Upper lobe of left lung (tissue), 4 donors: Measurements from ENCODE around the gene ZEB1.

Experiments used
- EP300 ChIP-seq, 4 donors: sonication (generic); formaldehyde crosslinking; IDR thresholded peaks; one replicate each; pipeline ENCODE4 v1.5.1; 2017; ENCODE audit warnings: antibody characterized with exemption in 4 of 4, control low read depth in 2 of 4
- POLR2A ChIP-seq, 4 donors: fragments of 450-650 bp; IDR thresholded peaks; one replicate each; pipeline ENCODE4 v1.5.1; 2016 to 2017; ENCODE audit warnings: antibody characterized with exemption in 4 of 4, mild to moderate bottlenecking in 2 of 4
- POLR2AphosphoS5 ChIP-seq, 2 donors: sonication (generic); formaldehyde crosslinking; IDR thresholded peaks; one replicate each; pipeline ENCODE4 v1.5.1; 2017; ENCODE audit warnings: antibody characterized with exemption in 2 of 2
- TF ChIP-seq, protein P1 (sequence below), 6 experiments: fragments of 450-650 bp in 4 of 6; fragments of 200-600 bp in 2 of 6; sonication (generic) in 2 of 6; IDR thresholded peaks; one replicate each; pipeline ENCODE4 v1.5.1; 2016 to 2019; ENCODE audit warnings: antibody characterized with exemption in 6 of 6

DNA sequence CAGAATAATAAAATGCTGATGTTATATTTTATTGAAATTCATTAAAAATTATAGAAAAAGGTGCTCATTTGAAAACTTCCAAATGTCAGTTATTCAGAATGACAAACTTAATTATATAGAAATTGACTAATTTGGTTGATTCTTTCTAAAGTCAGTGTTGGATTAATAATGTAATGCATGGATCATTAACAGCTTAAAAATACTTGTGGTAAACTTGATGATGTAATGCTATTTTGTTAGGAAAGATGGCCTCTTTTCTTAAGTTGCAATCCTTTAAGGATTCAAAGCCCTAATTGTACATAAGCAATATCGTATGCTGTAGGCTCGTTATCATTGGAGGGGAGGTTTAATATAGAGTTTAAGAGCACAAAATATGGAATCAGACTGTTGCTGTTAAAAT is 141.2 kb downstream of the ZEB1 start:
- TF ChIP-seq, protein P1, sequence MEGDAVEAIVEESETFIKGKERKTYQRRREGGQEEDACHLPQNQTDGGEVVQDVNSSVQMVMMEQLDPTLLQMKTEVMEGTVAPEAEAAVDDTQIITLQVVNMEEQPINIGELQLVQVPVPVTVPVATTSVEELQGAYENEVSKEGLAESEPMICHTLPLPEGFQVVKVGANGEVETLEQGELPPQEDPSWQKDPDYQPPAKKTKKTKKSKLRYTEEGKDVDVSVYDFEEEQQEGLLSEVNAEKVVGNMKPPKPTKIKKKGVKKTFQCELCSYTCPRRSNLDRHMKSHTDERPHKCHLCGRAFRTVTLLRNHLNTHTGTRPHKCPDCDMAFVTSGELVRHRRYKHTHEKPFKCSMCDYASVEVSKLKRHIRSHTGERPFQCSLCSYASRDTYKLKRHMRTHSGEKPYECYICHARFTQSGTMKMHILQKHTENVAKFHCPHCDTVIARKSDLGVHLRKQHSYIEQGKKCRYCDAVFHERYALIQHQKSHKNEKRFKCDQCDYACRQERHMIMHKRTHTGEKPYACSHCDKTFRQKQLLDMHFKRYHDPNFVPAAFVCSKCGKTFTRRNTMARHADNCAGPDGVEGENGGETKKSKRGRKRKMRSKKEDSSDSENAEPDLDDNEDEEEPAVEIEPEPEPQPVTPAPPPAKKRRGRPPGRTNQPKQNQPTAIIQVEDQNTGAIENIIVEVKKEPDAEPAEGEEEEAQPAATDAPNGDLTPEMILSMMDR (IDR thresholded peaks at IDR 0.05), result no peak
- TF ChIP-seq POLR2AphosphoS5 (IDR thresholded peaks at IDR 0.05) (no peak), EP300 (IDR thresholded peaks at IDR 0.05) (no peak), POLR2A (IDR thresholded peaks at IDR 0.05) (no peak)
